BLaER1 treated with 17β-estradiol and CSF1 and Interleukin-3, amounts not matched to agents 10 nM and 100 nM (cell line): ENCODE measurements around the gene SF1.

Experiments used
- H3K27ac ChIP-seq, 11 experiments: shearing (Covaris generic); formaldehyde crosslinking; 2 replicates each; pipeline ENCODE4 v1.8.1; 2022
- H3K27me3 ChIP-seq, 11 experiments: shearing (Covaris generic); formaldehyde crosslinking; 2 replicates each; pipeline ENCODE4 v1.8.1; 2022
- H3K36me3 ChIP-seq, 11 experiments: shearing (Covaris generic); formaldehyde crosslinking; 2 replicates each; pipeline ENCODE4 v1.8.1; 2022
- H3K4me1 ChIP-seq, 10 experiments: shearing (Covaris generic); formaldehyde crosslinking; 2 replicates each; pipeline ENCODE4 v1.8.1; 2022
- H3K4me2 ChIP-seq, 11 experiments: shearing (Covaris generic); formaldehyde crosslinking; 2 replicates each; pipeline ENCODE4 v1.8.1; 2022
- H3K4me3 ChIP-seq, 10 experiments: shearing (Covaris generic); formaldehyde crosslinking; 2 replicates each; pipeline ENCODE4 v1.8.1; 2022
- H3K9ac ChIP-seq, 11 experiments: shearing (Covaris generic); formaldehyde crosslinking; 2 replicates each; pipeline ENCODE4 v1.8.1; 2022
- H3K9me3 ChIP-seq, 11 experiments: shearing (Covaris generic); formaldehyde crosslinking; replicated peaks in 1 of 11; 2 replicates each; pipeline ENCODE4 v1.8.1; 2022
- H4K20me1 ChIP-seq, 11 experiments: shearing (Covaris generic); formaldehyde crosslinking; 2 replicates each; pipeline ENCODE4 v1.8.1; 2022
- Cebpa-rat ChIP-seq, 11 experiments: shearing (Covaris generic); IDR thresholded peaks; 2 replicates each; pipeline ENCODE4 v1.8.1; 2022

SF1 gene

DNA sequence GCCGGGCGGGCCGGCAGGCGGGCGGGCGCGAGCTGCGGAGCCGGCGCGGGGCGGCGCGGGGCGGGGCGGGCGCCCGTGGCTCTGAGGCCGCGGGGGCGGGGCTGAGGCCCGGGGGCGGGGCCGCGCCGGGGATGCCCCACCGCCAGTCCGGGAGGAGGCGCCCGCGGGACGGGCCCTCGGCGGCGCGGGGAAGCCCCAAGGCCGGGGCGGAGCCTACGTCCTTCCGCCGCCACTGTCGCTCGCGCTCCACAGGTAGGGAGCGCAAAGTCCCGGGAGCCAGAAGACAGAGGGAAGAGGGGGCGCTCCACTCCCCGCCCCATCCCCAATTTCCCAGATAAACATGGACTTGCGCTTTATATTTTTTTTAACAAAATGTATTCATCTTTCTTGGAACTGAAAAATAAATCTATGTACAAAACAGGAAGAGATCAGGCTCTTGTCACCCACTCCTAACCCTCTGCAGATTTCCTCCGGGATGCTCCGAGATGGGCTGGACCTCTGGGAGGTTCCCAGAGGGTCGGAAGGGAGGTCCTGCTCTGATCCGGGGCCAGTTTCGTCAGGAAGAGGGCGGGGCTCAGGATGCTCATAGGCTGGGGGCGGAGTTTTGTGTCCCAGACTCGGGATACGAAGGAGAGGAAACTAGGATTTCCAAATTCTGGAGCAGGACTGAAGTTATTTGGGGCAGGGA, 25.0 kb upstream of the SF1 start, which contains the start of gene MAP4K2:
Gene MAP4K2 (minus strand): TSS at position 57 of the 688 bp plus-strand sequence. CDS start 65 bp downstream, outside the sequence.
- Histone ChIP-seq H3K27ac (peak within 1 kb of the TSS; percentile 60 to 88 (median 83)), H3K36me3 (peaks cover 28 to 69% (median 44%) of the 10 kb centered on the region in 11 experiments), H3K4me3 (peak within 1 kb of the TSS; percentile 68 to 79 (median 72)), H3K9me3 (no peaks in the 10 kb centered on the region), H3K4me2 (peak within 1 kb of the TSS; percentile 89 to 100 (median 97)), H3K9ac (peak within 1 kb of the TSS; percentile 73 to 83 (median 79)), H3K27me3 (no peaks in the 10 kb centered on the region), H3K4me1 (peaks cover 59 to 81% (median 76%) of the 10 kb centered on the region in 10 experiments), H4K20me1 (peaks cover 0 to 36% (median 0%) of the 10 kb centered on the region in 11 experiments; a peak in 6 of 22 replicates)
- no peak for TF ChIP-seq Cebpa-rat (IDR thresholded peaks at IDR 0.05)

DNA sequence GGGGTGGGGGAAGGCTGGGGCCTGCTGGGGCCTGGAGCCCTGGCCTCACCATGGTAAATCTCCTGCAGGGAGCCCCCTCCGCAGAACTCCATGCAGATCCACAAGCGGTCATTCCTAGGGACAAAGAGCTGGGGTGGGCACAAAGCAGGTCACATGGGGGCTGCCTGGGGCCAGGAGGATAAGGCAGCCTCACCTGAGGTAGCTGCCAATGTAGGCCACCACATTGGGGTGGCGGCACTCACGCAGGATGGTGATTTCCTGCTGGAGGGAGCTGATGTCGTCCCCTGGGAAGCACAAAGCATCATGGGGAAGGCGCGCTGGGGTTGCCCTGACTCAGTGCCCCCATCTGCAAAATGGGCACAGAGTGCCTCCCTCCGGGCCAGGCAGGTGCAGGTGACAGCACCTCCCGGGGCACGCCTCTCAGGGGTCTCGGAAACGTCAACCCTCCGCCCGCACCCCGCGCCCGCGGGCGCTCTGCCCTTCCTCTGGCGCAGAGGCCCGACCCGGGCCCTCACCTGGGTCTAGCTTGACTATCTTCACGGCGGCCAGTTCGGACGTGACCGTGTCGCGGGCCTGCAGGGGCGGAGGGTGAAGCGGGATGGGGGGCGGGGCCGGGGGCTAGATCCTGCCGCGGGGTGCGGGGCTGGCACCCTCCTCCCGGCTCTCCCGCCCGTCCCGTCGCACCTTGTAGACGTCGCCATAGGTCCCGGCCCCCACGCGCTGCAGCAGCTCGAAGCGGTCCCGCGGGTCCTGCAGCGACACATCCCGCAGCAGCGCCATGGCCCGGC, 24.2 kb upstream of the SF1 start:
- H3K4me1 ChIP-seq: peaks cover 51 to 78% (median 76%) of the 10 kb centered on the region in 10 experiments
- no peaks in the 10 kb centered on the region for H3K27me3 ChIP-seq
- H3K9me3 ChIP-seq: no peaks in the 10 kb centered on the region
- peaks cover 30 to 69% (median 37%) of the 10 kb centered on the region in 11 experiments for H3K36me3 ChIP-seq
- peaks cover 0 to 29% (median 0%) of the 10 kb centered on the region in 11 experiments; a peak in 5 of 22 replicates for H4K20me1 ChIP-seq
- no peak for TF ChIP-seq Cebpa-rat (IDR thresholded peaks at IDR 0.05)
- peak overlapping the region; percentile 73 to 83 (median 79) for H3K9ac ChIP-seq
- H3K4me3 ChIP-seq: peak overlapping the region; percentile 68 to 79 (median 72)
- peak overlapping the region; percentile 60 to 88 (median 83); a peak in 21 of 22 replicates for H3K27ac ChIP-seq
- H3K4me2 ChIP-seq: peak overlapping the region; percentile 89 to 100 (median 97)

GRCh38 chr11:64801561-64802369, 23.4 kb upstream of the SF1 start:
- Histone ChIP-seq H3K9me3 (no peaks in the 10 kb centered on the region), H3K4me2 (peak overlapping the region; percentile 89 to 100 (median 97)), H3K4me1 (peaks cover 51 to 79% (median 76%) of the 10 kb centered on the region in 10 experiments), H3K27ac (peak overlapping the region; percentile 60 to 88 (median 83)), H3K27me3 (no peaks in the 10 kb centered on the region), H3K9ac (peak overlapping the region; percentile 73 to 83 (median 79)), H4K20me1 (peaks cover 0 to 30% (median under 1%) of the 10 kb centered on the region in 11 experiments; a peak in 6 of 22 replicates), H3K36me3 (peaks cover 28 to 69% (median 35%) of the 10 kb centered on the region in 11 experiments), H3K4me3 (peak overlapping the region; percentile 68 to 79 (median 72))
- no peak for TF ChIP-seq Cebpa-rat (IDR thresholded peaks at IDR 0.05)

DNA sequence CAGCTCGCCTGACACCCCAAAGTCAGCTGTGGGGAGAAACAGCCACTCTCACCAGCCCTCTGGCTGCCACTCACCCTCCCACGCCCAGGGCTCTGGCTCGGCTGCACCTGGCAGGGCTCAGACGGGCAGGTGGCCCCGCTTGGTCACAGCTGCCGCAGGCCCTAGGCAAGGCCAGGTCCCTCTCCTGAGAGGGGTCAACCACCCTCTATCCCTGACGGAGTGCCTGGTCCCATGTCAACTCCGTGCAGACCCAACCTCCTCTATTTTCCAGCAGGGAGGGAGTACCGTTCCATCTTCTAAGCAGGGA, 22.8 kb upstream of the SF1 start:
- Histone ChIP-seq H3K9me3 (no peaks in the 10 kb centered on the region), H4K20me1 (peaks cover 0 to 30% (median 6%) of the 10 kb centered on the region in 11 experiments; a peak in 8 of 22 replicates), H3K4me2 (peak overlapping the region; percentile 89 to 100 (median 97)), H3K27ac (peak overlapping the region in 10 of 11 experiments; percentile 60 to 88 (median 84); a peak in 19 of 22 replicates), H3K4me1 (peaks cover 58 to 85% (median 82%) of the 10 kb centered on the region in 10 experiments), H3K27me3 (no peaks in the 10 kb centered on the region), H3K4me3 (peak overlapping the region; percentile 68 to 79 (median 72); a peak in 17 of 20 replicates), H3K9ac (peak overlapping the region; percentile 22 to 83 (median 79); a peak in 20 of 22 replicates), H3K36me3 (peaks cover 27 to 69% (median 35%) of the 10 kb centered on the region in 11 experiments)
- no peak for TF ChIP-seq Cebpa-rat (IDR thresholded peaks at IDR 0.05)

GRCh38 chr11:64800303-64801157, 22.2 kb upstream of the SF1 start:
- TF ChIP-seq Cebpa-rat (IDR thresholded peaks at IDR 0.05): no peak
- Histone ChIP-seq H3K9ac (peak overlapping the region; percentile 22 to 83 (median 79); a peak in 21 of 22 replicates), H3K27ac (peak overlapping the region in 10 of 11 experiments; percentile 45 to 88 (median 83); a peak in 20 of 22 replicates), H3K4me3 (peak overlapping the region in 9 of 10 experiments; percentile 25 to 79 (median 71); a peak in 16 of 20 replicates), H3K4me1 (peaks cover 59 to 91% (median 87%) of the 10 kb centered on the region in 10 experiments), H3K36me3 (peaks cover 21 to 69% (median 32%) of the 10 kb centered on the region in 11 experiments), H3K9me3 (no peaks in the 10 kb centered on the region), H4K20me1 (peaks cover 0 to 31% (median 6%) of the 10 kb centered on the region in 11 experiments; a peak in 8 of 22 replicates), H3K4me2 (peak overlapping the region; percentile 89 to 100 (median 97)), H3K27me3 (no peaks in the 10 kb centered on the region)

DNA sequence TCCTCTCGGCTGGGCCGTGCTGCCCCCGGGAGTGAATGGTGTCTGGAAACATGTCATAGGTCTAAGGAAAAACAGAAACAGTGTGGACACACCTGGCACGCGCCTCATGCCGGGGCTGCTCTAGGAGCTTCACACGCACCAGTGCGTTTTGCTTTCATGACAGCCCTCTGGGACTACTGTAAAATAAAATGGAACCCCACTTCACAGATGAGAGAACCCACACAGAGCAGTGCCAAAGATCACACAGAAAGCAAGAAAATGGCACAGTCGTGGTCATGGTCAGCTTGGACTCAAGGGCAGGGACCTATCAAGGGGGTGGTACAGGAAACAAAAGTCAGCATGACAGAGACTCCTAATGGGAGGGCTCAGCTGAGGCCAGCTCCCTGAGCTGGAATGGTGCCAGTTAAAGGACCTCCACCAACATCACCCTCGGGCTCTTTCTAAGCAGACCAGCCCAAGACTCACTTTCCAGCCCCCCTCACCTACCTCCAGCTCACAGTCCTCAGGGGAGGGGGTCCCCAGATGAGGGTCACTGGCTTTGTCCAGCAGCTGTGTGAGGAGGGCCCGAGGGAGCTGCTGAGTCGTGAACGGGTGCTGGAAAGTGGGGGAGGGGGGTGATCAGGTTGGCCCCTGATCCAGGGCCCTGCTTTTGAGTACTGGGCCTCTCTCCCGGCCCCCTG, 21.4 kb upstream of the SF1 start:
- Histone ChIP-seq H4K20me1 (peaks cover 0 to 30% (median 5%) of the 10 kb centered on the region in 11 experiments; a peak in 8 of 22 replicates), H3K27ac (peak overlapping the region in 9 of 11 experiments; percentile 45 to 88 (median 83); a peak in 18 of 22 replicates), H3K27me3 (no peaks in the 10 kb centered on the region), H3K9me3 (no peaks in the 10 kb centered on the region), H3K36me3 (peaks cover 13 to 65% (median 25%) of the 10 kb centered on the region in 11 experiments), H3K4me3 (peak overlapping the region in 9 of 10 experiments; percentile 25 to 79 (median 71); a peak in 15 of 20 replicates), H3K9ac (peak overlapping the region; percentile 22 to 83 (median 79); a peak in 19 of 22 replicates), H3K4me2 (peak overlapping the region; percentile 89 to 100 (median 97)), H3K4me1 (peaks cover 58 to 94% (median 90%) of the 10 kb centered on the region in 10 experiments)
- TF ChIP-seq Cebpa-rat (IDR thresholded peaks at IDR 0.05): no peak

DNA sequence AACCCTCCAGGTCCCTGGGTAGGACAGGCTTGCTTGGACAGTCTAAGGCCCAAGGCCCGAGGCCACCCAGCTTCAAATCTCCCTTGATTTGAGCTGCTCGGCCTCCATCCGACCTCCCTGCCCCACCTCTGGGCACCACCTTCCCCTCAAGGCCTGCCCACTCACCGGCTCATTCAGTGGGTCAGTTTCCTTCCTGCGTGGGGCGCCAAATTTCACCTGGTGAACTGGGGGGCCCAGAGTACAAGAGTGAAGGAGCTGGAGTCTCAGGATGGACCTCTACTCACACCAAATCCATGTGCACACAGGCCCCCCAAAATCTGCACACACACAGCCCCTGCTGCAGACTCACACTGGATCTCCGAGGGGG, 20.9 kb upstream of the SF1 start:
- peaks cover 8 to 64% (median 19%) of the 10 kb centered on the region in 11 experiments for H3K36me3 ChIP-seq
- H4K20me1 ChIP-seq: peaks cover 0 to 30% (median 4%) of the 10 kb centered on the region in 11 experiments; a peak in 7 of 22 replicates
- H3K27ac ChIP-seq: peak overlapping the region in 7 of 11 experiments; percentile 38 to 88 (median 83); a peak in 11 of 22 replicates
- H3K4me2 ChIP-seq: peak overlapping the region; percentile 89 to 100 (median 97)
- no peaks in the 10 kb centered on the region for H3K9me3 ChIP-seq
- no peaks in the 10 kb centered on the region for H3K27me3 ChIP-seq
- H3K4me3 ChIP-seq: peak overlapping the region in 3 of 10 experiments; percentile 73 to 79 (median 77); a peak in 2 of 20 replicates
- peaks cover 52 to 94% (median 90%) of the 10 kb centered on the region in 10 experiments for H3K4me1 ChIP-seq
- no peak for TF ChIP-seq Cebpa-rat (IDR thresholded peaks at IDR 0.05)
- H3K9ac ChIP-seq: peak overlapping the region in 9 of 11 experiments; percentile 11 to 83 (median 79); a peak in 13 of 22 replicates
